HCEC 1CT (cell line): ENCODE results near the gene ILF2.

Experiments
- DNase-seq: peaks from one replicate; pipeline ENCODE4 v3.0.0-alpha.2; 2017

Gene ILF2

GRCh38 chr1:153626477-153626903 lies 44.3 kb downstream of the ILF2 start:
- no peak for DNase-seq

GRCh38 chr1:153624965-153625611 lies 45.7 kb downstream of the ILF2 start:
- DNase-seq = no peak

- DNase-seq = no peak
Observed at GRCh38 chr1:153623101-153623500, 47.7 kb downstream of the ILF2 start.

GRCh38 chr1:153619171-153619570 lies 51.6 kb downstream of the ILF2 start:
- no peak for DNase-seq

GRCh38 chr1:153617663-153618062 lies 53.1 kb downstream of the ILF2 start:
- no peak for DNase-seq

- DNase-seq = no peak
Observed at GRCh38 chr1:153616917-153617311, 53.9 kb downstream of the ILF2 start.

GRCh38 chr1:153616144-153616916 lies 54.5 kb downstream of the ILF2 start, which contains the start of gene S100A14:
Gene S100A14, minus strand, starts transcription at chr1:153616325. Its CDS starts 467 bp downstream, at chr1:153615858.
- no peak for DNase-seq

- DNase-seq = no peak
Observed at GRCh38 chr1:153615406-153615805, 55.4 kb downstream of the ILF2 start.

- no peak for DNase-seq
Observed at GRCh38 chr1:153614906-153615305, 55.9 kb downstream of the ILF2 start.

- no peak for DNase-seq
Observed at GRCh38 chr1:153614189-153614900, 56.4 kb downstream of the ILF2 start.

- DNase-seq = no peak
Observed at GRCh38 chr1:153613406-153613805, 57.4 kb downstream of the ILF2 start.

GRCh38 chr1:153612755-153613331 lies 58.0 kb downstream of the ILF2 start, which contains the start of gene S100A16:
Gene S100A16, minus strand, starts transcription at chr1:153613137. Its CDS starts 4,986 bp downstream, at chr1:153608151.
- DNase-seq = peak; percentile 74

- peak; percentile 17 for DNase-seq
Observed at GRCh38 chr1:153612111-153612754, 58.6 kb downstream of the ILF2 start.
